ENCODE measurements around the gene TNFSF13B.
"Not testable (repeated sequence)": the region's sequence is repeated elsewhere in the genome, so short reads cannot be mapped to it uniquely, and the experiment has no call there.

TNFSF13B gene, protein sequence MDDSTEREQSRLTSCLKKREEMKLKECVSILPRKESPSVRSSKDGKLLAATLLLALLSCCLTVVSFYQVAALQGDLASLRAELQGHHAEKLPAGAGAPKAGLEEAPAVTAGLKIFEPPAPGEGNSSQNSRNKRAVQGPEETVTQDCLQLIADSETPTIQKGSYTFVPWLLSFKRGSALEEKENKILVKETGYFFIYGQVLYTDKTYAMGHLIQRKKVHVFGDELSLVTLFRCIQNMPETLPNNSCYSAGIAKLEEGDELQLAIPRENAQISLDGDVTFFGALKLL

DNA sequence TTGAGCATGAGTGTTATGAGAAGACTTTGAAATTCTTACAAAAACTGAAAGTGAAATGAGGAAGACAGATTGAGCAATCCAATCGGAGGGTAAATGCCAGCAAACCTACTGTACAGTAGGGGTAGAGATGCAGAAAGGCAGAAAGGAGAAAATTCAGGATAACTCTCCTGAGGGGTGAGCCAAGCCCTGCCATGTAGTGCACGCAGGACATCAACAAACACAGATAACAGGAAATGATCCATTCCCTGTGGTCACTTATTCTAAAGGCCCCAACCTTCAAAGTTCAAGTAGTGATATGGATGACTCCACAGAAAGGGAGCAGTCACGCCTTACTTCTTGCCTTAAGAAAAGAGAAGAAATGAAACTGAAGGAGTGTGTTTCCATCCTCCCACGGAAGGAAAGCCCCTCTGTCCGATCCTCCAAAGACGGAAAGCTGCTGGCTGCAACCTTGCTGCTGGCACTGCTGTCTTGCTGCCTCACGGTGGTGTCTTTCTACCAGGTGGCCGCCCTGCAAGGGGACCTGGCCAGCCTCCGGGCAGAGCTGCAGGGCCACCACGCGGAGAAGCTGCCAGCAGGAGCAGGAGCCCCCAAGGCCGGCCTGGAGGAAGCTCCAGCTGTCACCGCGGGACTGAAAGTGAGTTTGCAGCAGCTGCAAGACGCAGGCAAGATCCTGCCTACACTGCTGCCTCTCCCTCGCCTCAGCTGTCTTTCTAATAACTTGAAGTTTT, at the start of gene TNFSF13B:
Gene TNFSF13B, plus strand, starts transcription at position 118 of the 728 bp plus-strand sequence. Its CDS starts 178 bp downstream, at position 296.
- DNase-seq: no peak

- peak in 1 of 3 experiments; percentile 47 for DNase-seq
Observed at GRCh38 chr13:108220041-108220440, 49.5 kb upstream of the TNFSF13B start.

GRCh38 chr13:108223687-108224503, 45.6 kb upstream of the TNFSF13B start:
- no peak for DNase-seq

- DNase-seq: no peak
Observed at GRCh38 chr13:108225440-108225839, 44.1 kb upstream of the TNFSF13B start.

- peak in 2 of 3 experiments; percentile 34 to 82 for DNase-seq
Observed at GRCh38 chr13:108226184-108226583, 43.3 kb upstream of the TNFSF13B start.

DNA sequence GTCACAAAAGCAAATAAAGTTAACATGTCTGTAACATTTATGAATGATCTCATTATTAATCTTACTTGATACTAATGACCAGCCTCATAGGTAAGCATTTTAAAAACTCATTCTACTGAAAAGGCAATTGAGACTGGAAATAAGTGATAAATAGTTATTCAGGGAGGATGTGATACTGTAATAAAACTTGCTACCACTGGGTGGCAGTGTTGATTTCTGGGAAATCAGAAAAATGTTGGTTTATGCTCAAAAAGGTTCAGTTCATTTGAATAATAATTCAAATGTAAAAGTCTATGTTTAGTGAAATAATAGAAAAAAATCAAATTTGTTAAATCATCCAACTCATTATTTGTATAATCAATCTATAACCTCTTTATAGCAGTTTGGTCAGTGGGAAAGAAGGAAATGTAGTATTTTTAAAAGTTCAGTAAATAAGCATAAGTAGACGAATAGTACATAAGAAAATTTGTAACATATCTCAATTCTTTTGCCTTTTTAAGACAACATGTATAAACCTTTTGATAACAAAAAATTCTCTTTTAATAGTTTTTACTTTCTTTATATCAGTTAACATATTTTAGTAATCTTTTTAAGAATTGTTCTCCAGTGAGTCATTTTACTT, 41.8 kb upstream of the TNFSF13B start:
- DNase-seq: peak; percentile 17 to 70 (median 36)

- DNase-seq: no peak
Observed at GRCh38 chr13:108230377-108230776, 39.1 kb upstream of the TNFSF13B start.

DNA sequence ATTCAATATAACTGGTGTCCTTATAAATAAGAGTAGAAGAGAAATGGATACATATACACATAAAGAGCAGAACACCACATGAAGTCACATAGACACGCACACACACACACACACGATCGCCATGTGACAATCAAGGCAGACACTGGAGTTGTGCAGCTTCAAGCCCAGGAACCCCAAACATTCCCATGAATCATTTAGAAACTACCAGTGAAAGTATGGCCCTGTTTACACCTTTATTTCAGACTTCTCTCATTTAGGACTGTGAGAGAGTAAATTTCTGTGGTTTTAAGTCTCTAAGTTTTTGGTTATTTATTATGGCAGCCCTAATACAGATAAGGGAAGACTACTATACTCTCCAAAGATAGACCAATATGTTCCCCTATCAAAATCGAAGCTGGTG, 20.4 kb upstream of the TNFSF13B start:
- DNase-seq: no peak

DNA sequence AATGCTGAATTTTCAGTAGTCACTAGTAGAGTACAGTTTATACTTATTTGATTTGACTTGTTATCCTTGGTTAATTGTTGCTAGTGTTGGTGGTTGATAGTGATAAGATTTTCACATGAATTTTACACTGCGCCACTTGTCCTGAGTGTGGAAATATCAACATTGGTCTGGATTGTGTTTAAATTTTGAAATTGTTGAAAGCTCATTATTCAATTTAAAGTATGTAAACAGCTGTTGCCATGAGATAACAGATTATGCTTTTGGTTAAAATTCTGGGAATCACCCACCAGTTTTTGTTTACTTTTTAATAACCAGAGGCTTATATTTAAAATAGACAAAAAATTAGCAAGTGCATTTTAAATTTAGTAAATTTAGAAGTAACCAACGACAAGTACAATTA, 12.3 kb upstream of the TNFSF13B start:
- DNase-seq: no peak

DNA sequence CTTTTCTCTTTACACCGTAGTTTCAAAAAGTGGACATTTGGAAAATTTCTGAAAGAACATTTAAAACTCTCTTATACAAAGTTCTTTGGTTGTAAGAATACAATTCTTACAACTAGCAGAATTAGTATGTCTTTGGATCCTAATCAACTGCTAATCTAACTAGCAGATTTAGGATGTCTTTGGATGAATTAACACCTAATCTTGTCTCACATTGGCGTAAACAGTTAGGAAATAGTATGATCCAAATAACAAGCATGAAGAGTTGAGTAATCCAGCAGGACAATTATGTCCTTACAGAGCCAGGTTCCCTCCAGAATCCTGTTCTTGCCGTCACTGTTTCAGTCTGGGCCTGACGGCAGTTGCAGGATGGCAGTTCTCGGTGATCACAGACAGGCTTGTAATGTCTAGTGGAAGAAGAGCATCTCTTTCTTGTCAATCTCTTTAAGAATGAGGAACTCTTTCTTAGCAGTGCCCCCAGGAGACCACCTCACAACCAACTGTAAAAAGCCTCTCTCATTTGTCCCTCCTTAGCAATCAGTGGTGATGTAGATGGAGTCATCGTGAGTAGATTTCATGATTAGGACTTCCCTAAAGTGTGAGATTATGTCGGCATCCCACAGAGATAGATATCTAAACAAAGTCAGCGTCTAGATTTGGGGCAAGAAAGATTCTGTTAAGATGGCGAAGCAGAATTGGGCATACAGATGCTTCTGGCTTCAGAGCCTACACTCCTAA, 5.7 kb upstream of the TNFSF13B start:
- no peak for DNase-seq

DNA sequence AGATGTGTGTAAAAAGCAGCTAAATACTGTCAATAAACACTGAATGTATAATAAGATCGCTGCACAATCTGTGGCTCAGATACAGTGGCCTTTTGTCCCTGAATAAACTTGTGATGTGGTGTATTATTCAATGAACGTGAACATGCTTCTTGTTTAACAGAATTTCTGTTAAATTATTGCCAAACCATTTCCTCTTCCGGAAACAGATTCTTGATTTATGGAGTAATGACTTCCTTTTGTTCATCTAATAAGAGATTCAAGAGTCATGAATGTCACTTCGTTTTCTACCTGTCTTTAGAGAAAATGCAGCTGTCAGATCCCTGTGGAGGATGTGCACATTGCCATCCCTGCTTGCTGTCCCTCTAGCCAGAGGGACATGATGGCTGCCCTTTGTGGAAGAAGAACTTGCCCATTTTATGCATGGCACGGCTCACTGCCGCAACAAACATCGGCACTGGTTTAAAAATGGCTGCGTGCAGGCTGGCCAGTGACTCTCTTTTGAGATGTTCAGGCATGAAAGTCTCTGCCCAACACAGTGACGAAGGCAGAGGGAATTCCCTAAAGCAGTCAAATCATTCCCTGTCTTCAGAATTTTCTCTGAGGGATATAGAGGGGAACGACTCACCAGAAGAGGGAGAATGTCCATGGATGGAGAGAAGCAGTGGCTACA, 3.1 kb upstream of the TNFSF13B start:
- peak in 1 of 3 experiments; percentile 59 for DNase-seq

- no peak for DNase-seq
Observed at GRCh38 chr13:108267347-108267746, 2.2 kb upstream of the TNFSF13B start.

- DNase-seq: not testable (repeated sequence)
Observed at GRCh38 chr13:108267855-108268254, 1.7 kb upstream of the TNFSF13B start.

GRCh38 chr13:108268466-108269112, 929 bp upstream of the TNFSF13B start:
- DNase-seq: no peak

GRCh38 chr13:108270442-108270841, 924 bp downstream of the TNFSF13B start:
- no peak for DNase-seq

DNA sequence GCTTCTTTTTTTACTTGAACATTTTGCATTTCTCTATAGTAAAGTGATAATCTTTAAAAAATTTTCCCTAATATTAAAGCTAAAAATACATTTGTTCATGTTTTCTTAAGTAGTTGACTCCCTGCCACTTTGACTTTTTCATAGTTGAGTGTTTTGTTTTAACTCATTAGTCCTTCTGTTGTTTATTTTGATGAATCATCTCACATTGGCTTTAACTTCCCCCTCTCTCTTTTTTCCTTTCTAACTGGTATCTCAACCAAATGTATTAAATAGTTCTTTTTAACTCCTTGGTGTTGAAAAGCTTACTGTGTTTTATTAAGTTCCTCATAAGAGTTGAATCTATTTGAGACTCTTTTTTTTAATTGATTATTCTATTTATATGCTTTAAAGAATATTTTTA, 2.8 kb downstream of the TNFSF13B start:
- no peak for DNase-seq

- DNase-seq: peak in 2 of 3 experiments; percentile 19 to 60
Observed at GRCh38 chr13:108273429-108274118, 4.1 kb downstream of the TNFSF13B start.

GRCh38 chr13:108274718-108275117, 5.2 kb downstream of the TNFSF13B start:
- no peak for DNase-seq

DNA sequence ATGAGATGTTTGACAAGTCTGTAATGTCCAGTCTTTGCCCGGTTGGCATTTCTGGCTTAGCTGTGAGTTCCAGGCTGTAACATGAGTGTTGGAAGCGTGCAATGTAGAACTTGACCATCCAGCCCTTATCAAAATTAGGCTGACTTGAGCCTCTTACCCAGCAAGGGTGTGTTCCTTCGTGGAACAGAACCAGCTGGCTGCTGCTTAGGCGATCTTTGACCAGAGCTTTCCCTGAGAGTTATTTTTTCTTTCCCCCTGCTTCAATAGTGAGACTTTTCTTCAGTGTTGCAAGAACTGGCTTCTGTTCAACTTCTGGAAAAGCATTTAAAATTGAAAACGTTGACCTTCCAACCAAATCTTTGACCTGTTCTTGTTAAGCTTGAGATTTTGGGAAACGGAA, 6.5 kb downstream of the TNFSF13B start:
- no peak for DNase-seq

GRCh38 chr13:108278466-108278865, 8.9 kb downstream of the TNFSF13B start:
- no peak for DNase-seq

Measured in NCI-H1417 (cell line).